Measurements from ENCODE around the gene TMOD3.

- TF ChIP-seq, protein P1, sequence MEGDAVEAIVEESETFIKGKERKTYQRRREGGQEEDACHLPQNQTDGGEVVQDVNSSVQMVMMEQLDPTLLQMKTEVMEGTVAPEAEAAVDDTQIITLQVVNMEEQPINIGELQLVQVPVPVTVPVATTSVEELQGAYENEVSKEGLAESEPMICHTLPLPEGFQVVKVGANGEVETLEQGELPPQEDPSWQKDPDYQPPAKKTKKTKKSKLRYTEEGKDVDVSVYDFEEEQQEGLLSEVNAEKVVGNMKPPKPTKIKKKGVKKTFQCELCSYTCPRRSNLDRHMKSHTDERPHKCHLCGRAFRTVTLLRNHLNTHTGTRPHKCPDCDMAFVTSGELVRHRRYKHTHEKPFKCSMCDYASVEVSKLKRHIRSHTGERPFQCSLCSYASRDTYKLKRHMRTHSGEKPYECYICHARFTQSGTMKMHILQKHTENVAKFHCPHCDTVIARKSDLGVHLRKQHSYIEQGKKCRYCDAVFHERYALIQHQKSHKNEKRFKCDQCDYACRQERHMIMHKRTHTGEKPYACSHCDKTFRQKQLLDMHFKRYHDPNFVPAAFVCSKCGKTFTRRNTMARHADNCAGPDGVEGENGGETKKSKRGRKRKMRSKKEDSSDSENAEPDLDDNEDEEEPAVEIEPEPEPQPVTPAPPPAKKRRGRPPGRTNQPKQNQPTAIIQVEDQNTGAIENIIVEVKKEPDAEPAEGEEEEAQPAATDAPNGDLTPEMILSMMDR (IDR thresholded peaks at IDR 0.05), result no peak
- TF ChIP-seq EP300 (IDR thresholded peaks at IDR 0.05) (no peak), POLR2AphosphoS5 (IDR thresholded peaks at IDR 0.05) (no peak), POLR2A (IDR thresholded peaks at IDR 0.05) (no peak)
These were observed 32.5 kb upstream of the TMOD3 start for GRCh38 chr15:51796847-51797401.
